ENCODE data around the gene TRAPPC5.

The TRAPPC5 gene

DNA sequence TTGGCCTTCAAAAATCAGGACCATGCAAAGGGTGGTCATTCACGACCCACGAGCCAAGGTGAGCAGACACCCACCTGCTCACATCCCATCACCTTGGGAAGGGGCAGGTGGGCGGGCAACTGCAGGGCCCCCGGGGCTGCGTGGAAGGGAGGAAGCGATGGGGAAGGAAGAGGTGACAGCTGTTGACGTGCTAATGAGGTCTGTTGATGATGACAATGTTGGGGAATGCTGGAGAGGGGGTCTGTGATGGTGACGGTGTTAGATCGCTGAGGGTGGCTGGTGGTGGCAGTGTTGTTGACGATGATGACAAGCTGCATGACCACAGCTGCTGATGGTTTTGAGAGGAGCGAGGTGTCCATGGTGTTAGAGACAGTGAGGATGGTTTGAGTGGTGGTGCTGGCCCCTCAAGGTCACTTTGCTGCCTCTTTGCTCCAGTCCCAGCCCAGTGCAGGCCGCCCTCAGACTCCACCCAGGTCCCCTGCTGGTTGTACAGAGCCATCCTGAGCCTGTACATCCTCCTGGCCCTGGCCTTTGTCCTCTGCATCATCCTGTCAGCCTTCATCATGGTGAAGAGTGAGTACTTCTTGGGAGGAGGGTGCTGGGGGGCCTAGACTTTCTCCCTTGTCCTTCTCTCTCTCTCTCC is 2.8 kb upstream of the TRAPPC5 start:
- DNase-seq, result no peak

DNA sequence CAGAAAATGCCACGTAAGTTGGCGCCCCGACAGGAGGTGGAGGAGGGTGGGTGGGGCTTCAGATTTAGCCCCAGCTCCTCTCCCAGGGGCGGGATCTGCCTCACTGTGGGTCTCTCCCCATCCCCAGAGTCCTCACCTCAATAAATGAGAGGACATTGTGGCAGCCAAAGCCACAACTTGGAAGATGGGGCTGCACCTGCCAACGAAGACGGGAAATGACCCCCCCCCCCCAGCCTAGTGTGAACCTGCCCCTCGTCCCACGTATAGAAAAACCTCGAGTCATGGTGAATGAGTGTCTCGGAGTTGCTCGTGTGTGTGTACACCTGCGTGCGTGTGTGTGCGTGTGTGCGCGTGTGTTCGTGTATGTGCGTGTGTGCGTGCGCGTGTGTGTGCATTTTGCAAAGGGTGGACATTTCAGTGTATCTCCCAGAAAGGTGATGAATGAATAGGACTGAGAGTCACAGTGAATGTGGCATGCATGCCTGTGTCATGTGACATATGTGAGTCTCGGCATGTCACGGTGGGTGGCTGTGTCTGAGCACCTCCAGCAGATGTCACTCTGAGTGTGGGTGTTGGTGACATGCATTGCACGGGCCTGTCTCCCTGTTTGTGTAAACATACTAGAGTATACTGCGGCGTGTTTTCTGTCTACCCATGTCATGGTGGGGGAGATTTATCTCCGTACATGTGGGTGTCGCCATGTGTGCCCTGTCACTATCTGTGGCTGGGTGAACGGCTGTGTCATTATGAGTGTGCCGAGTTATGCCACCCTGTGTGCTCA is 1.5 kb upstream of the TRAPPC5 start:
- peak; percentile 69 to 76 for DNase-seq

- DNase-seq, result no peak
These were observed 645 bp upstream of the TRAPPC5 start for GRCh38 chr19:7679771-7680605.

GRCh38 chr19:7681340-7682174 is 924 bp downstream of the TRAPPC5 start:
- DNase-seq, result peak; percentile 82 to 85

DNA sequence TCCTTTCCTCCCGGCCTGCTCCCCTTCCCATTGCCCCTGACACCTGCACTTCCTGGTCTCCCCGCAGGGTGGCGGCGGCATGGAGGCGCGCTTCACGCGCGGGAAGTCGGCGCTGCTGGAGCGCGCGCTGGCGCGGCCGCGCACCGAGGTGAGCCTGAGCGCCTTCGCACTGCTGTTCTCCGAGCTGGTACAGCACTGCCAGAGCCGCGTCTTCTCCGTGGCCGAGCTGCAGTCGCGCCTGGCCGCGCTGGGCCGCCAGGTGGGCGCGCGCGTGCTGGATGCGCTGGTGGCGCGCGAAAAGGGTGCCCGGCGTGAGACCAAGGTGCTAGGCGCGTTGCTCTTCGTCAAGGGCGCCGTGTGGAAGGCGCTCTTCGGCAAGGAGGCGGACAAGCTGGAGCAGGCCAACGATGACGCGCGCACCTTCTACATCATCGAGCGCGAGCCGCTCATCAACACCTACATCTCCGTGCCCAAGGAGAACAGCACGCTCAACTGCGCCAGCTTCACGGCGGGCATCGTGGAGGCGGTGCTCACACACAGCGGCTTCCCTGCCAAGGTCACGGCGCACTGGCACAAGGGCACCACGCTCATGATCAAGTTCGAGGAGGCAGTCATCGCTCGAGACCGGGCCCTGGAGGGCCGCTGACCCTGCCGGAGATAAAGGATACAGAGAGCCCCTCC is 1.7 kb downstream of the TRAPPC5 start:
- DNase-seq, result no peak

DNA sequence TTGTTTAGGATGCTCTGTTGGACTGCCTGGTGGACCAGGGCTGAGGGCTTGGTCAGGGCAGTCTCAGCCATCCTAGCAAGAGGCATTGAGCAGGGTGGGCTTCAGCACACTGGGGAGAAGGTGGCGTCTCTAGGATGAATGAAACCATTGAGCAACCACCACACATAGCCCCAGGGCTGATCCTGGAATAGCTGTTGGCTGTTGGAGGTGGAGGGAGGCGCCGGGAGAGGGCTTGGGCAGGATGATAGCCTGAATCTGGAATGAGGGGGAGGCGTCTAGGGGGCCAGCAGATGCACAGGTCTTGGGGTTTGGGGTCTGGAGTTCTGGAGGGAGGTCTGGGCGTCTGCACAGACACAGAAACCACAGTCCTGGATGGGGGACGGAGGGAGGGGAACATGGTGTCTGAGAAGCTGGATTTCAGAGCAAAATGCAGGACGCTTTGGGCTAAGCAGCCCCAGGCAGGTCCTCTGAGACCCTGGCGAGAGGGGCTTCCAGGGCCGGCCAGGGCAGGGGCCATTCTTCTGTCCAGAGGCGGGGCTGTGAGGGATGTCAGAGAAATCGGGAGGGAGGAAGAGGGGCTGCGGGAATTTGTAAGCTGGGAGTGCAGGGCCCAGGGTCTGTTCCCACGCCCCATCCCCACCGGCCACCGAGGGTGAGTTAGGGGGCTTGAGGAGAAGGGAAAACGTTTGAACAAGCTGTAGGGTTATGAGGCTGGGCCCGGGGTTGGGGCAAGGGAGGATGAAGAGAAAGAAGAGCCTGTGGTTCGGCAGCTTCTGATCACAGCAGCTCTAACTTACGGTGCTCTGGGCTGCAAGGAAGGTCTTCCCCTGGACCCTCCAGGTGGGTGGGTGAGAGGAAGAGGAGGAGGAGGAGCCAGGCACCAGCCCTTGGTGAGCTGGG is 5.2 kb downstream of the TRAPPC5 start:
- DNase-seq, result no peak

- no peak for DNase-seq
These were observed 6.5 kb downstream of the TRAPPC5 start for GRCh38 chr19:7687177-7687576.

DNA sequence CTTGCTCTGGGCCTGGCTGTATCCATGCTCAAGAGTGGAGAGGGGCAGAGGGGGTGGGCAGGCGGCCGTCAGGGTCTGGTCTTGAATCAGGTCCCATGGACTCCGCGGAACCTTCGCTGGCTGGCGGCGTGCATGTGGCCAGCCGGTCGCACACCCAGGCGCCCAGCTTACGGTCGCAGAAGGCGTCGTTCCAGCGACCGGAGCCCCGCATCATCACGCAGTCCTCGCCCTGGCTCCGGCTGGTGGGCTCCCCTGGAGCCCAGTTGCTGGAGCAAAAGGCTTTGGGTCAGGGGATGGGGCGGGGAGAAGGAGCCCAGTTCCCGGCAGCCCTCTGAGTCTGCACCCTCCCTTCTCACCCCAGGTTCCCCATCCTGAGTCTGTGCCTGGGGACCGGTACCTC is 8.5 kb downstream of the TRAPPC5 start:
- no peak for DNase-seq

DNA sequence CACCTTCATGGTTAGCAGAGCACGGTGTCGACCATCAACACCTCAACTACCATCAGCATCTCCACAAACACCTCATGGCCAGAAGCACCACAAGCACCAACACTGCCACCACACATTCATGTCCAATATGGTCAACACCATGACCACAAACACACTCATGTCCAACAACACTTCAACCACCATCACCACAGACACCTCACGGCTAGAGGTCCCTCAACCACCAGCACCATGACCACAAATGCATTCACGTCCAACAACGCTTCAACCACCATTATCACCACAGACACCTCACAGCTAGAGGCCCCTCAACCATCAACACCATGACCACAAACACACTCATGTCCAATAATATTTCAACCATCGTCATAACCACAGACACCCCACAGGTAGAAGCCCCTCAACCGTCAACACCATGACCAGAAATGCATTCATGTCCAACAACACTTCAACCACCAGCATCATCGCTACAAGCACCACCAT is 10.2 kb downstream of the TRAPPC5 start:
- no peak for DNase-seq

DNA sequence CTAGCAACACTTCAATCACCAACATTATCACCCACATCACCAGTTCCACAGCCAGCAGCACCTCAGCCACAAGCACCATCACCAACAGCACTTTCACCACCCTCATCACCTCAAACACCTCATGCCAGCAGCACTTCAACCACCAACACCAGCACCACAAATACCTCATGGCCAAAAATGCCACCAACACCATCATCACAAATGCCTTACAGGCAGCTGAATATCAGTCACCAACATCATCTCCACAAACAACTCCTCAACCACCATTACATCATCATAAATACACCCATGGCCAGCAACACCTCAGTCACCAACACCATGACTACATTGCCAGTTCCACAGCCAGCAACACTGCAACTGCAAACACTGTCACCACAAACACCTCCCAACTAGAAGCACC is 10.9 kb downstream of the TRAPPC5 start:
- DNase-seq, result no peak

GRCh38 chr19:7692417-7693088 is 11.9 kb downstream of the TRAPPC5 start:
- no peak for DNase-seq

- DNase-seq, result no peak
These were observed 13.9 kb downstream of the TRAPPC5 start for GRCh38 chr19:7694499-7694898.

GRCh38 chr19:7697721-7698287 is 17.2 kb downstream of the TRAPPC5 start:
- no peak for DNase-seq

GRCh38 chr19:7698583-7698982 is 17.9 kb downstream of the TRAPPC5 start:
- no peak for DNase-seq

- no peak for DNase-seq
These were observed 18.4 kb downstream of the TRAPPC5 start for GRCh38 chr19:7699003-7699402.

- no peak for DNase-seq
These were observed 19.1 kb downstream of the TRAPPC5 start for GRCh38 chr19:7699417-7700401.

GRCh38 chr19:7701049-7701653 is 20.5 kb downstream of the TRAPPC5 start:
- DNase-seq, result no peak
